ENCODE data around the gene TMPRSS6. TPM values are rescaled to one million over a fixed set of nuclear protein-coding genes. Genes with fewer than 3 reads are reported as not detected.
"Not testable (repeated sequence)": the region's sequence is repeated elsewhere in the genome, so short reads cannot be mapped to it uniquely, and the experiment has no call there.

TMPRSS6 gene
- total RNA-seq, 2 donors from 2014 or later: 0.22 to 0.31 TPM

GRCh38 chr22:37075046-37075445 lies 34.5 kb downstream of the TMPRSS6 start:
- Histone ChIP-seq H3K4me1 (ENCODE audit: control insufficient read depth, insufficient read depth, low read length) (no peaks in the 10 kb centered on the region), H3K27ac (ENCODE audit: low read depth, low read length) (no peak overlapping the region), H3K4me3 (ENCODE audit: low read length) (no peak overlapping the region), H3K9me3 (ENCODE audit: control insufficient read depth, low read length) (no peaks in the 10 kb centered on the region), H3K36me3 (ENCODE audit: control insufficient read depth, insufficient read depth, low read length) (no peaks in the 10 kb centered on the region), H3K9ac (ENCODE audit: extremely low read depth, low read length, poor library complexity, severe bottlenecking) (no peak overlapping the region), H3K27me3 (ENCODE audit: control insufficient read depth, insufficient read depth, low read length, poor library complexity, severe bottlenecking) (peaks cover 52% of the 10 kb centered on the region)
- no peak overlapping the region for H3K27ac Mint-ChIP-seq
- no peak for DNase-seq
- peaks cover 24% of the 10 kb centered on the region for H3K27me3 Mint-ChIP-seq (ENCODE audit: insufficient read depth)
- no peaks in the 10 kb centered on the region for H3K9me3 Mint-ChIP-seq
- H3K36me3 Mint-ChIP-seq (ENCODE audit: low read depth): no peaks in the 10 kb centered on the region
- no peak overlapping the region for H3K4me3 Mint-ChIP-seq
- 84 to 91% methylated on average over 4 to 17 of the region's 17 CpGs for WGBS, 2 experiments (ENCODE audit: insufficient coverage in 1 of 2, insufficient read length in 1 of 2)
- TF ChIP-seq CTCF (conservative IDR thresholded peaks at IDR 0.05): no peak
- no peaks in the 10 kb centered on the region for H3K4me1 Mint-ChIP-seq

- no peak for TF ChIP-seq CTCF (conservative IDR thresholded peaks at IDR 0.05)
- H3K27ac ChIP-seq (ENCODE audit: low read depth, low read length): no peak overlapping the region
- Mint-ChIP-seq H3K9me3 (no peaks in the 10 kb centered on the region), H3K4me1 (no peaks in the 10 kb centered on the region), H3K27me3 (ENCODE audit: insufficient read depth) (peaks cover 18% of the 10 kb centered on the region), H3K27ac (no peak overlapping the region), H3K4me3 (no peak overlapping the region), H3K36me3 (ENCODE audit: low read depth) (no peaks in the 10 kb centered on the region)
- H3K4me1 ChIP-seq (ENCODE audit: control insufficient read depth, insufficient read depth, low read length): no peaks in the 10 kb centered on the region
- 89 to 92% methylated on average over 8 to 16 of the region's 16 CpGs for WGBS, 2 experiments (ENCODE audit: insufficient coverage in 1 of 2, insufficient read length in 1 of 2)
- H3K36me3 ChIP-seq (ENCODE audit: control insufficient read depth, insufficient read depth, low read length): no peaks in the 10 kb centered on the region
- H3K9ac ChIP-seq (ENCODE audit: extremely low read depth, low read length, poor library complexity, severe bottlenecking): no peak overlapping the region
- no peak for DNase-seq
- peaks cover 57% of the 10 kb centered on the region for H3K27me3 ChIP-seq (ENCODE audit: control insufficient read depth, insufficient read depth, low read length, poor library complexity, severe bottlenecking)
- H3K4me3 ChIP-seq (ENCODE audit: low read length): no peak overlapping the region
- H3K9me3 ChIP-seq (ENCODE audit: control insufficient read depth, low read length): no peaks in the 10 kb centered on the region
These were observed 35.0 kb downstream of the TMPRSS6 start for GRCh38 chr22:37074537-37074936.

GRCh38 chr22:37072673-37073072 lies 36.8 kb downstream of the TMPRSS6 start:
- no peaks in the 10 kb centered on the region for H3K9me3 ChIP-seq (ENCODE audit: control insufficient read depth, low read length)
- Mint-ChIP-seq H3K27me3 (ENCODE audit: insufficient read depth) (peaks cover 22% of the 10 kb centered on the region), H3K4me1 (no peaks in the 10 kb centered on the region), H3K4me3 (no peak overlapping the region), H3K9me3 (no peaks in the 10 kb centered on the region), H3K27ac (no peak overlapping the region), H3K36me3 (ENCODE audit: low read depth) (no peaks in the 10 kb centered on the region)
- H3K4me3 ChIP-seq (ENCODE audit: low read length): no peak overlapping the region
- no peak for TF ChIP-seq CTCF (conservative IDR thresholded peaks at IDR 0.05)
- no peaks in the 10 kb centered on the region for H3K36me3 ChIP-seq (ENCODE audit: control insufficient read depth, insufficient read depth, low read length)
- H3K9ac ChIP-seq (ENCODE audit: extremely low read depth, low read length, poor library complexity, severe bottlenecking): no peak overlapping the region
- DNase-seq: no peak
- no peaks in the 10 kb centered on the region for H3K4me1 ChIP-seq (ENCODE audit: control insufficient read depth, insufficient read depth, low read length)
- H3K27me3 ChIP-seq (ENCODE audit: control insufficient read depth, insufficient read depth, low read length, poor library complexity, severe bottlenecking): peaks cover 74% of the 10 kb centered on the region
- 91 to 95% methylated on average over 8 of the region's 8 CpGs for WGBS, 2 experiments (ENCODE audit: insufficient coverage in 1 of 2, insufficient read length in 1 of 2)
- no peak overlapping the region for H3K27ac ChIP-seq (ENCODE audit: low read depth, low read length)

GRCh38 chr22:37071850-37072592 lies 37.5 kb downstream of the TMPRSS6 start:
- not testable (repeated sequence) for H3K4me1 ChIP-seq (ENCODE audit: control insufficient read depth, insufficient read depth, low read length); H3K36me3 Mint-ChIP-seq (ENCODE audit: low read depth); H3K27ac Mint-ChIP-seq; H3K4me3 Mint-ChIP-seq; H3K4me1 Mint-ChIP-seq; H3K4me3 ChIP-seq (ENCODE audit: low read length); H3K27ac ChIP-seq (ENCODE audit: low read depth, low read length); H3K36me3 ChIP-seq (ENCODE audit: control insufficient read depth, insufficient read depth, low read length); H3K9me3 ChIP-seq (ENCODE audit: control insufficient read depth, low read length); H3K9ac ChIP-seq (ENCODE audit: extremely low read depth, low read length, poor library complexity, severe bottlenecking); H3K9me3 Mint-ChIP-seq; DNase-seq
- H3K27me3 ChIP-seq (ENCODE audit: control insufficient read depth, insufficient read depth, low read length, poor library complexity, severe bottlenecking): peaks cover 71% of the 10 kb centered on the region
- peaks cover 27% of the 10 kb centered on the region for H3K27me3 Mint-ChIP-seq (ENCODE audit: insufficient read depth)
- WGBS, 2 experiments (ENCODE audit: insufficient coverage in 1 of 2, insufficient read length in 1 of 2): 92 to 96% methylated on average over 5 of the region's 5 CpGs

All from endodermal cell (in vitro differentiated cells).